ENCODE results near the gene WNT3. TPM values are rescaled to one million over a fixed set of nuclear protein-coding genes. Genes with fewer than 3 reads are reported as not detected.

The WNT3 gene
- total RNA-seq, 1 donor = 1.1 TPM

DNA sequence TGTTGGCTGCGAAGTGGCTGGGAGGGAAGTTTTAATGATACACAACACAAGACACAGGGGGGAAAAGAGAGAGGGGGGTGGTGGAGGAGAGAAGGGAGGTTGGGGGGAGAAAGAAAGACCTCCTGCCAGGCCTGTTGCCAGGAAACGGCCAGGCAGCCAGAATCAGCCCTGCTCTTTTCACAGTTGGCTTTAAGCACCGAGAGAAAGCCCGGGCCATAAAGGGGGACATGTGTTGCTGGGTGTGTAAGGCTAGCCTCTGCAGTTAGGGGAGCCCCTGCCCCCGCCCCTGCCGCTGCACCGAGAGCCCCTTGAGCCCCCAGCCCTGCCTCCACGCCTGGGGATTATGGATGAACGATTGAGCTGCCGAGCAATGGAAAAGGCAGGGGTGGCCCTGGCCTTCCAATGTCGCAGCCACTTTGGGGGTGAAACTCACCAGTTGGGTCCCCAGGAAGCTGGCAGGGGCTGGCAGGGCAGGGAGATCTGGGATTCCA, 13.9 kb upstream of the WNT3 start:
- Histone ChIP-seq H3K27me3 (ENCODE audit: insufficient read depth, low read length) (no peaks in the 10 kb centered on the region), H3K27ac (ENCODE audit: low read depth, low read length) (no peak overlapping the region), H3K79me2 (ENCODE audit: insufficient read depth, low read length) (no peaks in the 10 kb centered on the region), H3K4me1 (ENCODE audit: insufficient read depth, low read length) (peaks cover 13% of the 10 kb centered on the region), H2AFZ (ENCODE audit: low read length) (peak overlapping the region; percentile 37), H3K4me2 (ENCODE audit: insufficient read depth, low read length) (no peak overlapping the region), H3K9me3 (ENCODE audit: low read depth, low read length) (no peaks in the 10 kb centered on the region), H4K20me1 (ENCODE audit: insufficient read depth, low read length) (no peaks in the 10 kb centered on the region), H3K4me3 (ENCODE audit: insufficient read depth, low read length) (no peak overlapping the region), H3K36me3 (ENCODE audit: insufficient read depth, low read length) (no peaks in the 10 kb centered on the region)
- DNase-seq (ENCODE audit: insufficient read length, low spot score, missing footprints) = peak; percentile 61
- TF ChIP-seq, protein P1, sequence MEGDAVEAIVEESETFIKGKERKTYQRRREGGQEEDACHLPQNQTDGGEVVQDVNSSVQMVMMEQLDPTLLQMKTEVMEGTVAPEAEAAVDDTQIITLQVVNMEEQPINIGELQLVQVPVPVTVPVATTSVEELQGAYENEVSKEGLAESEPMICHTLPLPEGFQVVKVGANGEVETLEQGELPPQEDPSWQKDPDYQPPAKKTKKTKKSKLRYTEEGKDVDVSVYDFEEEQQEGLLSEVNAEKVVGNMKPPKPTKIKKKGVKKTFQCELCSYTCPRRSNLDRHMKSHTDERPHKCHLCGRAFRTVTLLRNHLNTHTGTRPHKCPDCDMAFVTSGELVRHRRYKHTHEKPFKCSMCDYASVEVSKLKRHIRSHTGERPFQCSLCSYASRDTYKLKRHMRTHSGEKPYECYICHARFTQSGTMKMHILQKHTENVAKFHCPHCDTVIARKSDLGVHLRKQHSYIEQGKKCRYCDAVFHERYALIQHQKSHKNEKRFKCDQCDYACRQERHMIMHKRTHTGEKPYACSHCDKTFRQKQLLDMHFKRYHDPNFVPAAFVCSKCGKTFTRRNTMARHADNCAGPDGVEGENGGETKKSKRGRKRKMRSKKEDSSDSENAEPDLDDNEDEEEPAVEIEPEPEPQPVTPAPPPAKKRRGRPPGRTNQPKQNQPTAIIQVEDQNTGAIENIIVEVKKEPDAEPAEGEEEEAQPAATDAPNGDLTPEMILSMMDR (IDR thresholded peaks at IDR 0.05; ENCODE audit: extremely low read depth, low read depth, low read length) = no peak

DNA sequence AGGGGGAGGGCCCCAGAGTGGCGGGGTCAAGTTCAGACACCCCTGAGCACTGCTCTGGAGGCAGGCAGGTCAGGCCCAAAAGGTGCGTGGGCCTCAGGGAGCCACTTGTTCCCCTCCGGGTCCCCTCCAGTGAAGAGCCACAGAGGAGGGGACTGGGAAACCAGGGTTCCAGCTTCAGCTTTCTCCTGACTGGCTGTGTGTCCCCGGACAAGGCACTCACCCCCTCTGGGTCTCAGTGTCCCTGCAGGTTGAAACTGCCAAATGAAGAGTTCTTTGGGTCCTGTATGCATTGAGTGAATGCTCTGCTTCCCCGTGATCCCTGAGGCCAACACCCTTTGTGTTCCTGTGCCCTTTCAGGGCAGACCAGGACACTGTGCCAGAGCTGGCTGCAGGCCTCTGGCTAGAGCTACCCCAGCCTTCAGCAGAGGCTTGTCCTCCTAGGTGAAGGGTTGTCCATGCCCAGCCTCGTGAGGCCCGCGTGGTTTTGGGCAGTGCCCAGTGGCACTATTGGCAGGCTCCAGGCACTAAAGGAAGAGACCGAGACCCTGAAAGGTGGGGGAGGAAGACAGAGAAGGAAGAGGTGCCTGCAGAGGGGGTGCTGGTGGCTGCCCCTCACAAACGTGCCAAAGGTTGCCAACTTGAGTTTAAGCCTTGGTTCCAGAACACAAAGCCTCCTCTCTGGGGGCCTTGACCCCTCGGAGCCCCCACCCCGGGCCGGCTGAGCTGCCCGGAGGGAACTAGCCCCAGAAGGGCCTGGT, 13.3 kb upstream of the WNT3 start:
- TF ChIP-seq, protein P1 (IDR thresholded peaks at IDR 0.05; ENCODE audit: extremely low read depth, low read depth, low read length) = no peak
- H4K20me1 ChIP-seq (ENCODE audit: insufficient read depth, low read length) = no peaks in the 10 kb centered on the region
- H3K4me3 ChIP-seq (ENCODE audit: insufficient read depth, low read length) = no peak overlapping the region
- H3K36me3 ChIP-seq (ENCODE audit: insufficient read depth, low read length) = no peaks in the 10 kb centered on the region
- peak; percentile 56 for DNase-seq (ENCODE audit: insufficient read length, low spot score, missing footprints)
- no peaks in the 10 kb centered on the region for H3K9me3 ChIP-seq (ENCODE audit: low read depth, low read length)
- H3K79me2 ChIP-seq (ENCODE audit: insufficient read depth, low read length) = no peaks in the 10 kb centered on the region
- peaks cover 13% of the 10 kb centered on the region for H3K4me1 ChIP-seq (ENCODE audit: insufficient read depth, low read length)
- no peaks in the 10 kb centered on the region for H3K27me3 ChIP-seq (ENCODE audit: insufficient read depth, low read length)
- H3K4me2 ChIP-seq (ENCODE audit: insufficient read depth, low read length) = no peak overlapping the region
- no peak overlapping the region for H2AFZ ChIP-seq (ENCODE audit: low read length)
- no peak overlapping the region for H3K27ac ChIP-seq (ENCODE audit: low read depth, low read length)

DNA sequence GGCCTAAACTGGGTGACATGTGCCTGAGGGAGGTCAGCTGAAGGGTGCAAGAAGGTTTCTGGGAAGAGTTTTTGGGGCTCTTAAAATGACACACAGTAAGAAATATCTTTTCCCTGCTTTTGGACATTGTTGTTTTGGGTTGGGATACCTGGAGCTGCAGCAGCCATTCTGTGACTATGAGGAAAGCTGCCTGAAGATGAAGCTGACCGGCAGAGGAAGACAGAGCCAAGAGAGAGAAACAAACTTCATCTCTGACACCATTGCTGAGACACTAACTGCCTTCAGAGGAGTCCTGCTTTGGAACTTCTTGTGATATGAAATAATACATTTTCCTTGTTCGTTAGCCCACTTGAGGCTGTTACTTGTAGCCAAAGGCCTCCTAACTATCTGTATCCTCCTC, 8.8 kb upstream of the WNT3 start:
- Histone ChIP-seq H4K20me1 (ENCODE audit: insufficient read depth, low read length) (no peaks in the 10 kb centered on the region), H3K4me2 (ENCODE audit: insufficient read depth, low read length) (no peak overlapping the region), H2AFZ (ENCODE audit: low read length) (no peak overlapping the region), H3K27me3 (ENCODE audit: insufficient read depth, low read length) (peaks cover 9% of the 10 kb centered on the region), H3K79me2 (ENCODE audit: insufficient read depth, low read length) (no peaks in the 10 kb centered on the region), H3K27ac (ENCODE audit: low read depth, low read length) (no peak overlapping the region), H3K4me1 (ENCODE audit: insufficient read depth, low read length) (no peaks in the 10 kb centered on the region), H3K4me3 (ENCODE audit: insufficient read depth, low read length) (no peak overlapping the region), H3K36me3 (ENCODE audit: insufficient read depth, low read length) (no peaks in the 10 kb centered on the region), H3K9me3 (ENCODE audit: low read depth, low read length) (no peaks in the 10 kb centered on the region)
- TF ChIP-seq, protein P1 (IDR thresholded peaks at IDR 0.05; ENCODE audit: extremely low read depth, low read depth, low read length) = no peak
- DNase-seq (ENCODE audit: insufficient read length, low spot score, missing footprints) = peak; percentile 66

DNA sequence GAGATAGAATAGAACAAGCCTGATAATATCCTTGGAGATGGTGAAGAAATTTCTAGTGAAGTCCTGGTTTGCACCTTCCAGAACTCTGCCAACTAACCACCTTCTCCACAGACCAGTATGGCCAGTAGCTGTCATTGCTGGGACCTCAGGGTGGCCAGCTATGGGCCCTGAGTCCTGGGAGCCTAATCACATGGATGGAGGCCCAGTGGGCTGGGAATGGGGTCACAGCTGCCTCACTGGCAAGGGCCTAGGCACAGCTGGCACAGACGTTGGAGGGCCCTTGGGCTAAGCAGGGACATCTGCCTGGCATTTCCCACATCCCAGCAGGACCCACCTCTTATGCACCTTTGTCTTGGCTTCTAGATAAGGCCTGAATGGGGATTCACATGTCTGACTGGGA, 7.6 kb upstream of the WNT3 start:
- peak; percentile 58 for DNase-seq (ENCODE audit: insufficient read length, low spot score, missing footprints)
- Histone ChIP-seq H2AFZ (ENCODE audit: low read length) (no peak overlapping the region), H3K4me2 (ENCODE audit: insufficient read depth, low read length) (no peak overlapping the region), H4K20me1 (ENCODE audit: insufficient read depth, low read length) (no peaks in the 10 kb centered on the region), H3K27ac (ENCODE audit: low read depth, low read length) (no peak overlapping the region), H3K79me2 (ENCODE audit: insufficient read depth, low read length) (no peaks in the 10 kb centered on the region), H3K4me3 (ENCODE audit: insufficient read depth, low read length) (no peak overlapping the region), H3K9me3 (ENCODE audit: low read depth, low read length) (no peaks in the 10 kb centered on the region), H3K27me3 (ENCODE audit: insufficient read depth, low read length) (peaks cover 21% of the 10 kb centered on the region), H3K36me3 (ENCODE audit: insufficient read depth, low read length) (no peaks in the 10 kb centered on the region), H3K4me1 (ENCODE audit: insufficient read depth, low read length) (no peaks in the 10 kb centered on the region)
- TF ChIP-seq, protein P1 (IDR thresholded peaks at IDR 0.05; ENCODE audit: extremely low read depth, low read depth, low read length) = no peak

Data from osteoblast (primary cell).